GM18505 (cell line): ENCODE data around the gene TNFAIP8.

Experiments
- ATAC-seq: cut with Tn5 transposase; IDR thresholded peaks from one replicate; pipeline ENCODE4 v1.9.1; 2021; ENCODE audit not compliant: unreplicated experiment
- POLR2A ChIP-seq: IDR thresholded peaks from 4 replicates; pipeline ENCODE4 v1.6.1; 2011; ENCODE audit warnings: borderline replicate concordance; ENCODE audit not compliant: insufficient read depth, insufficient read length; ENCODE audit errors: extremely low read depth

TNFAIP8 gene

GRCh38 chr5:119360905-119361593, 5.2 kb downstream of the TNFAIP8 start:
- peak; percentile 7 for TF ChIP-seq POLR2A
- ATAC-seq, result no peak

GRCh38 chr5:119361594-119362125, 5.8 kb downstream of the TNFAIP8 start:
- no peak for TF ChIP-seq POLR2A
- no peak for ATAC-seq

GRCh38 chr5:119362714-119363113, 6.9 kb downstream of the TNFAIP8 start:
- TF ChIP-seq POLR2A, result no peak
- ATAC-seq, result no peak

- ATAC-seq, result no peak
- TF ChIP-seq POLR2A, result peak; percentile 33
These were observed 7.5 kb downstream of the TNFAIP8 start for GRCh38 chr5:119363271-119363670.

- ATAC-seq, result no peak
- no peak for TF ChIP-seq POLR2A
These were observed 8.1 kb downstream of the TNFAIP8 start for GRCh38 chr5:119363936-119364335.

GRCh38 chr5:119365847-119366539, 10.2 kb downstream of the TNFAIP8 start:
- no peak for TF ChIP-seq POLR2A
- ATAC-seq, result no peak

GRCh38 chr5:119366540-119366881, 10.7 kb downstream of the TNFAIP8 start:
- peak; percentile 31 for ATAC-seq
- peak; percentile 36 for TF ChIP-seq POLR2A

- TF ChIP-seq POLR2A, result peak; percentile 29
- ATAC-seq, result peak; percentile 74
These were observed 11.9 kb downstream of the TNFAIP8 start for GRCh38 chr5:119367502-119368237.

- no peak for ATAC-seq
- TF ChIP-seq POLR2A, result no peak
These were observed 12.4 kb downstream of the TNFAIP8 start for GRCh38 chr5:119368238-119368630.

- no peak for TF ChIP-seq POLR2A
- ATAC-seq, result no peak
These were observed 14.7 kb downstream of the TNFAIP8 start for GRCh38 chr5:119370486-119370885.

- no peak for TF ChIP-seq POLR2A
- ATAC-seq, result no peak
These were observed 15.3 kb downstream of the TNFAIP8 start for GRCh38 chr5:119371146-119371545.

GRCh38 chr5:119373449-119373858, 17.6 kb downstream of the TNFAIP8 start:
- peak; percentile 32 for TF ChIP-seq POLR2A
- peak; percentile 71 for ATAC-seq

GRCh38 chr5:119374901-119375300, 19.1 kb downstream of the TNFAIP8 start:
- TF ChIP-seq POLR2A, result no peak
- no peak for ATAC-seq
